ENCODE data around the gene BRI3.

Gene BRI3

GRCh38 chr7:98252425-98253054 lies 28.9 kb upstream of the BRI3 start:
- H3K4me3 ChIP-seq (ENCODE audit: insufficient read depth, low read depth, low read length), result peak overlapping the region; percentile 98
- 22 to 23% methylated on average over 31 to 32 of the region's 32 CpGs for whole genome bisulfite sequencing, 2 experiments
- H3K9me3 ChIP-seq (ENCODE audit: control insufficient read depth, low read length), result no peaks in the 10 kb centered on the region
- H3K4me1 ChIP-seq (ENCODE audit: control insufficient read depth, insufficient read depth, low read length), result peaks cover 5% of the 10 kb centered on the region
- H3K36me3 ChIP-seq (ENCODE audit: control insufficient read depth, insufficient read depth, low read length), result no peaks in the 10 kb centered on the region
- no peaks in the 10 kb centered on the region for H3K27me3 ChIP-seq (ENCODE audit: control insufficient read depth, insufficient read depth, low read length, poor library complexity, severe bottlenecking)
- no peak overlapping the region for H3K27ac ChIP-seq (ENCODE audit: insufficient read depth, low read depth, low read length, poor library complexity, severe bottlenecking)

GRCh38 chr7:98254516-98254915 lies 27.0 kb upstream of the BRI3 start:
- 94 to 96% methylated on average over 4 of the region's 4 CpGs for WGBS, 2 experiments
- Histone ChIP-seq H3K4me3 (ENCODE audit: insufficient read depth, low read depth, low read length) (no peak overlapping the region), H3K9me3 (ENCODE audit: control insufficient read depth, low read length) (no peaks in the 10 kb centered on the region), H3K27ac (ENCODE audit: insufficient read depth, low read depth, low read length, poor library complexity, severe bottlenecking) (no peak overlapping the region), H3K36me3 (ENCODE audit: control insufficient read depth, insufficient read depth, low read length) (no peaks in the 10 kb centered on the region), H3K27me3 (ENCODE audit: control insufficient read depth, insufficient read depth, low read length, poor library complexity, severe bottlenecking) (no peaks in the 10 kb centered on the region), H3K4me1 (ENCODE audit: control insufficient read depth, insufficient read depth, low read length) (peaks cover 5% of the 10 kb centered on the region)

- H3K4me3 ChIP-seq (ENCODE audit: insufficient read depth, low read depth, low read length), result no peak overlapping the region
- 89 to 91% methylated on average over 11 of the region's 11 CpGs for WGBS, 2 experiments
- H3K4me1 ChIP-seq (ENCODE audit: control insufficient read depth, insufficient read depth, low read length), result peaks cover 5% of the 10 kb centered on the region
- H3K27ac ChIP-seq (ENCODE audit: insufficient read depth, low read depth, low read length, poor library complexity, severe bottlenecking), result no peak overlapping the region
- no peaks in the 10 kb centered on the region for H3K9me3 ChIP-seq (ENCODE audit: control insufficient read depth, low read length)
- H3K27me3 ChIP-seq (ENCODE audit: control insufficient read depth, insufficient read depth, low read length, poor library complexity, severe bottlenecking), result no peaks in the 10 kb centered on the region
- no peaks in the 10 kb centered on the region for H3K36me3 ChIP-seq (ENCODE audit: control insufficient read depth, insufficient read depth, low read length)
Observed at GRCh38 chr7:98254951-98255610, 26.4 kb upstream of the BRI3 start.

- Histone ChIP-seq H3K9me3 (ENCODE audit: control insufficient read depth, low read length) (no peaks in the 10 kb centered on the region), H3K4me1 (ENCODE audit: control insufficient read depth, insufficient read depth, low read length) (peaks cover 5% of the 10 kb centered on the region), H3K27ac (ENCODE audit: insufficient read depth, low read depth, low read length, poor library complexity, severe bottlenecking) (no peak overlapping the region), H3K27me3 (ENCODE audit: control insufficient read depth, insufficient read depth, low read length, poor library complexity, severe bottlenecking) (no peaks in the 10 kb centered on the region), H3K4me3 (ENCODE audit: insufficient read depth, low read depth, low read length) (no peak overlapping the region), H3K36me3 (ENCODE audit: control insufficient read depth, insufficient read depth, low read length) (no peaks in the 10 kb centered on the region)
- WGBS, 2 experiments, result 94% methylated on average over 5 to 7 of the region's 7 CpGs
Observed at GRCh38 chr7:98256431-98256830, 25.1 kb upstream of the BRI3 start.

GRCh38 chr7:98257701-98258100 lies 23.8 kb upstream of the BRI3 start:
- H3K36me3 ChIP-seq (ENCODE audit: control insufficient read depth, insufficient read depth, low read length), result no peaks in the 10 kb centered on the region
- no peaks in the 10 kb centered on the region for H3K9me3 ChIP-seq (ENCODE audit: control insufficient read depth, low read length)
- no peak overlapping the region for H3K27ac ChIP-seq (ENCODE audit: insufficient read depth, low read depth, low read length, poor library complexity, severe bottlenecking)
- H3K4me3 ChIP-seq (ENCODE audit: insufficient read depth, low read depth, low read length), result no peak overlapping the region
- WGBS, 2 experiments, result 87 to 88% methylated on average over 6 of the region's 6 CpGs
- H3K4me1 ChIP-seq (ENCODE audit: control insufficient read depth, insufficient read depth, low read length), result peaks cover 3% of the 10 kb centered on the region
- no peaks in the 10 kb centered on the region for H3K27me3 ChIP-seq (ENCODE audit: control insufficient read depth, insufficient read depth, low read length, poor library complexity, severe bottlenecking)

GRCh38 chr7:98265841-98266271 lies 15.6 kb upstream of the BRI3 start:
- 75 to 78% methylated on average over 5 of the region's 5 CpGs for WGBS, 2 experiments

GRCh38 chr7:98266840-98267239 lies 14.6 kb upstream of the BRI3 start:
- 70 to 82% methylated on average over 1 to 2 of the region's 2 CpGs for WGBS, 2 experiments
- no peak overlapping the region for H3K27ac ChIP-seq (ENCODE audit: insufficient read depth, low read depth, low read length, poor library complexity, severe bottlenecking)

More at GRCh38 chr7:98265841-98266271, 15.6 kb upstream of the BRI3 start:
- H3K36me3 ChIP-seq (ENCODE audit: control insufficient read depth, insufficient read depth, low read length), result no peaks in the 10 kb centered on the region
- H3K4me3 ChIP-seq (ENCODE audit: insufficient read depth, low read depth, low read length), result no peak overlapping the region
- H3K4me1 ChIP-seq (ENCODE audit: control insufficient read depth, insufficient read depth, low read length), result no peaks in the 10 kb centered on the region
- H3K27me3 ChIP-seq (ENCODE audit: control insufficient read depth, insufficient read depth, low read length, poor library complexity, severe bottlenecking), result no peaks in the 10 kb centered on the region
- no peaks in the 10 kb centered on the region for H3K9me3 ChIP-seq (ENCODE audit: control insufficient read depth, low read length)
- H3K27ac ChIP-seq (ENCODE audit: insufficient read depth, low read depth, low read length, poor library complexity, severe bottlenecking), result no peak overlapping the region

GRCh38 chr7:98267303-98267702 lies 14.2 kb upstream of the BRI3 start:
- H3K27ac ChIP-seq (ENCODE audit: insufficient read depth, low read depth, low read length, poor library complexity, severe bottlenecking), result no peak overlapping the region
- no peaks in the 10 kb centered on the region for H3K36me3 ChIP-seq (ENCODE audit: control insufficient read depth, insufficient read depth, low read length)
- H3K4me3 ChIP-seq (ENCODE audit: insufficient read depth, low read depth, low read length), result no peak overlapping the region
- no peaks in the 10 kb centered on the region for H3K9me3 ChIP-seq (ENCODE audit: control insufficient read depth, low read length)
- 91 to 93% methylated on average over 3 of the region's 3 CpGs for WGBS, 2 experiments
- H3K4me1 ChIP-seq (ENCODE audit: control insufficient read depth, insufficient read depth, low read length), result no peaks in the 10 kb centered on the region
- no peaks in the 10 kb centered on the region for H3K27me3 ChIP-seq (ENCODE audit: control insufficient read depth, insufficient read depth, low read length, poor library complexity, severe bottlenecking)

More at GRCh38 chr7:98266840-98267239, 14.6 kb upstream of the BRI3 start:
- H3K9me3 ChIP-seq (ENCODE audit: control insufficient read depth, low read length), result no peaks in the 10 kb centered on the region
- no peaks in the 10 kb centered on the region for H3K27me3 ChIP-seq (ENCODE audit: control insufficient read depth, insufficient read depth, low read length, poor library complexity, severe bottlenecking)
- no peak overlapping the region for H3K4me3 ChIP-seq (ENCODE audit: insufficient read depth, low read depth, low read length)
- no peaks in the 10 kb centered on the region for H3K36me3 ChIP-seq (ENCODE audit: control insufficient read depth, insufficient read depth, low read length)
- H3K4me1 ChIP-seq (ENCODE audit: control insufficient read depth, insufficient read depth, low read length), result no peaks in the 10 kb centered on the region

GRCh38 chr7:98276241-98276761 lies 5.2 kb upstream of the BRI3 start:
- Histone ChIP-seq H3K9me3 (ENCODE audit: control insufficient read depth, low read length) (no peaks in the 10 kb centered on the region), H3K27me3 (ENCODE audit: control insufficient read depth, insufficient read depth, low read length, poor library complexity, severe bottlenecking) (no peaks in the 10 kb centered on the region), H3K36me3 (ENCODE audit: control insufficient read depth, insufficient read depth, low read length) (no peaks in the 10 kb centered on the region), H3K4me1 (ENCODE audit: control insufficient read depth, insufficient read depth, low read length) (no peaks in the 10 kb centered on the region), H3K27ac (ENCODE audit: insufficient read depth, low read depth, low read length, poor library complexity, severe bottlenecking) (no peak overlapping the region), H3K4me3 (ENCODE audit: insufficient read depth, low read depth, low read length) (no peak overlapping the region)
- 90 to 97% methylated on average over 4 to 5 of the region's 5 CpGs for WGBS, 2 experiments

GRCh38 chr7:98278408-98278807 lies 3.1 kb upstream of the BRI3 start:
- H3K36me3 ChIP-seq (ENCODE audit: control insufficient read depth, insufficient read depth, low read length), result no peaks in the 10 kb centered on the region
- WGBS, 2 experiments, result 84 to 89% methylated on average over 5 of the region's 5 CpGs
- no peak overlapping the region for H3K4me3 ChIP-seq (ENCODE audit: insufficient read depth, low read depth, low read length)
- no peak overlapping the region for H3K27ac ChIP-seq (ENCODE audit: insufficient read depth, low read depth, low read length, poor library complexity, severe bottlenecking)
- H3K27me3 ChIP-seq (ENCODE audit: control insufficient read depth, insufficient read depth, low read length, poor library complexity, severe bottlenecking), result no peaks in the 10 kb centered on the region
- no peaks in the 10 kb centered on the region for H3K9me3 ChIP-seq (ENCODE audit: control insufficient read depth, low read length)
- peaks cover 9% of the 10 kb centered on the region for H3K4me1 ChIP-seq (ENCODE audit: control insufficient read depth, insufficient read depth, low read length)
